Placental epithelial cell (primary cell): ENCODE results near the gene MAGI1. TPM values are rescaled to one million over a fixed set of nuclear protein-coding genes. Genes with fewer than 3 reads are reported as not detected.

Experiments used
- small RNA-seq: library from RNA; depleted of rRNA; stranded (forward); fragments of <200 nt; gene quantifications from one replicate; pipeline ENCODE3, GENCODE V24; 2012
- total RNA-seq: library from RNA; depleted of rRNA; stranded (reverse); fragments of >200 nt; gene quantifications from 2 replicates; pipeline ENCODE4 v1.2.3, GENCODE V29; 2012

Gene MAGI1
- total RNA-seq = 6.7 and 8.4 TPM in 2 replicates

GRCh38 chr3:66038726-66039589 is at the start of gene MAGI1:
Gene MAGI1 (minus strand): TSS chr3:66038918. CDS start chr3:66038308, 610 bp downstream.

Small RNA genes lying within 50 kb of the gene (small RNA-seq; reads per million reads assigned to genes)
- gene RF00019 = not detected

Other genes starting within 250 kb of the MAGI1 start
- 29.1 and 29.4 TPM in 2 replicates for gene SLC25A26, start 182.1 kb upstream of the MAGI1 start, total RNA-seq